Stimulated activated CD8-positive, alpha-beta memory T cell treated with anti-CD3 and anti-CD28 coated beads, Interleukin-7, amount 100 ng/mL, for 48 hours (primary cell): ENCODE measurements around the gene DPAGT1.

Source experiments
- DNase-seq, 2 donors: peaks; one replicate each; pipeline ENCODE4 v3.0.0-alpha.2; 2020; ENCODE audit warnings: low read depth in 1 of 2; ENCODE audit errors: extremely low read depth in 1 of 2

The DPAGT1 gene

GRCh38 chr11:119095066-119095880 is 6.4 kb downstream of the DPAGT1 start:
- peak; percentile 98 to 99 for DNase-seq

- no peak for DNase-seq
Observed at GRCh38 chr11:119094816-119095065, 6.9 kb downstream of the DPAGT1 start.

GRCh38 chr11:119093942-119094815 is 7.5 kb downstream of the DPAGT1 start:
- no peak for DNase-seq

GRCh38 chr11:119092880-119093842 is 8.5 kb downstream of the DPAGT1 start:
- no peak for DNase-seq

- no peak for DNase-seq
Observed at GRCh38 chr11:119091966-119092879, 9.4 kb downstream of the DPAGT1 start.

- DNase-seq: no peak
Observed at GRCh38 chr11:119091178-119091577, 10.5 kb downstream of the DPAGT1 start.

- DNase-seq: no peak
Observed at GRCh38 chr11:119089319-119089718, 12.3 kb downstream of the DPAGT1 start.

- no peak for DNase-seq
Observed at GRCh38 chr11:119088406-119088805, 13.2 kb downstream of the DPAGT1 start.

- DNase-seq: no peak
Observed at GRCh38 chr11:119087747-119088241, 13.9 kb downstream of the DPAGT1 start.

GRCh38 chr11:119087123-119087522 is 14.5 kb downstream of the DPAGT1 start:
- DNase-seq: no peak

GRCh38 chr11:119085437-119085847 is 16.2 kb downstream of the DPAGT1 start:
- no peak for DNase-seq

GRCh38 chr11:119084663-119085436 is 16.8 kb downstream of the DPAGT1 start, which contains the start of gene HMBS:
Gene HMBS (plus strand): TSS chr11:119084881. CDS start chr11:119085034, 153 bp downstream.
- peak; percentile 87 to 89 for DNase-seq

- DNase-seq: no peak
Observed at GRCh38 chr11:119081682-119082260, 19.9 kb downstream of the DPAGT1 start.

- DNase-seq: no peak
Observed at GRCh38 chr11:119078675-119079420, 22.8 kb downstream of the DPAGT1 start.

- no peak for DNase-seq
Observed at GRCh38 chr11:119077839-119078238, 23.8 kb downstream of the DPAGT1 start.

- peak; percentile 96 to 97 for DNase-seq
Observed at GRCh38 chr11:119067371-119068222, 34.1 kb downstream of the DPAGT1 start, which contains the start of gene VPS11. Gene VPS11 (plus strand): TSS chr11:119067818. CDS start chr11:119067824, 6 bp downstream.

GRCh38 chr11:119065369-119065768 is 36.3 kb downstream of the DPAGT1 start:
- peak in 1 of 2 donors; percentile 18 for DNase-seq
